Nephron (organoid): ENCODE data around the gene KCTD5.
A peak's percentile ranks its signal among the peaks of the same experiment; 100 is the strongest.
"Not testable (repeated sequence)": the region's sequence is repeated elsewhere in the genome, so short reads cannot be mapped to it uniquely, and the experiment has no call there.

Source experiments
- H3K27ac Mint-ChIP-seq, 3 experiments: 2 replicates each; pipeline ENCODE4 v1.8.0; 2020; ENCODE audit warnings: mixed read lengths in 3 of 3, mild to moderate bottlenecking in 2 of 3, moderate library complexity in 1 of 3
- H3K27me3 Mint-ChIP-seq: 2 replicates; pipeline ENCODE4 v1.8.0; 2021; ENCODE audit warnings: low read depth, mild to moderate bottlenecking, moderate library complexity, mixed read lengths
- H3K36me3 Mint-ChIP-seq: 2 replicates; pipeline ENCODE4 v1.8.0; 2020; ENCODE audit warnings: low read depth, mixed read lengths
- H3K4me1 Mint-ChIP-seq: 2 replicates; pipeline ENCODE4 v1.8.0; 2020; ENCODE audit warnings: mixed read lengths
- H3K4me3 Mint-ChIP-seq, 3 experiments: 2 replicates each; pipeline ENCODE4 v1.8.0; 2020; ENCODE audit warnings: mild to moderate bottlenecking in 3 of 3, mixed read lengths in 3 of 3, moderate library complexity in 2 of 3
- H3K9me3 Mint-ChIP-seq: 2 replicates; pipeline ENCODE4 v1.8.0; 2020; ENCODE audit warnings: mixed read lengths
- CTCF ChIP-seq, 3 experiments: fragments of 200-600 bp; sonication (generic); IDR thresholded peaks; one replicate each; pipeline ENCODE4 v1.5.0; 2021; ENCODE audit warnings: antibody characterized with exemption in 3 of 3; ENCODE audit not compliant: unreplicated experiment in 3 of 3

KCTD5 gene

GRCh38 chr16:2691491-2692248 lies 9.3 kb downstream of the KCTD5 start:
- H3K36me3 Mint-ChIP-seq: peaks cover under 1% of the 10 kb centered on the region
- no peak overlapping the region for H3K4me3 Mint-ChIP-seq
- no peaks in the 10 kb centered on the region for H3K27me3 Mint-ChIP-seq
- H3K9me3 Mint-ChIP-seq: no peaks in the 10 kb centered on the region
- TF ChIP-seq CTCF (IDR thresholded peaks at IDR 0.05; ENCODE audit: unreplicated experiment in 3 of 3): no peak
- H3K4me1 Mint-ChIP-seq: peaks cover 14% of the 10 kb centered on the region
- peak overlapping the region in 1 of 3 experiments; percentile 74 for H3K27ac Mint-ChIP-seq

DNA sequence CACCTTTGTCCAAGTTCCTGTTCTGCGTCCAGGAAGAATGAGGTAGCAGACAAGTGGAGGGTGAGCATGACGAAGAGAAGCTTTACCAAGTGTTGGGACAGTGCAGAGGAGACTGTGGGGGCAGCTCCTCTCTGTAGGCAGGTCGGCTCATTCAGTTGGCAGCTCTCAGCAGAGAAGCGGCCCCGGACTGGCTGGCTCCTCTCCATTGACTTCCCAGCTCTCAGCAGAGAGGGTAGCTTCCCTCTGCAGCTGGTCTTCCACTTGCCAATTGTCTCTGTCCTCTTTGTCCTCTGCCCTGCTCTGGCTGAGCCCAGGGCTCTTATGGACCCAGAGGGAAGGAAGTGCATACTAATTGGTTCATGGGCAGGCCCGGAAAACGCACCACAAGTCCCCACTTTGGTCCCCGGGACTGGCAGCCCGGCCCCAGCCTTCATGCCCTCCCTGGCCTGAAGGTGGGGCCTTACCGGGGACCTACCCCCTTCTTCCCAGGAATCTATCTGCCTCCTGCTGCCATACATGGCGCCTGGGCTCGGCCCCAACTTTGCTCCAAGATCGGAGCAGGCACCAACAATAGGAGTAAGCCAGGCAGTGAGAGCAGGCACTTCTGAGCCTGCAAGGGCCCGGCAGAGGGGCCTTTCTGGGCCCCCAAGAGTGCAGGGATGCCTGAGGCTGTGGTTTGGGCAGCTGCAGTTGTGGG lies 10.1 kb downstream of the KCTD5 start:
- no peaks in the 10 kb centered on the region for H3K27me3 Mint-ChIP-seq
- H3K4me1 Mint-ChIP-seq: peaks cover 14% of the 10 kb centered on the region
- no peak overlapping the region for H3K4me3 Mint-ChIP-seq
- peaks cover 6% of the 10 kb centered on the region for H3K36me3 Mint-ChIP-seq
- H3K9me3 Mint-ChIP-seq: no peaks in the 10 kb centered on the region
- peak overlapping the region in 1 of 3 experiments; percentile 74 for H3K27ac Mint-ChIP-seq
- no peak for TF ChIP-seq CTCF (IDR thresholded peaks at IDR 0.05; ENCODE audit: unreplicated experiment in 3 of 3)

GRCh38 chr16:2692948-2693651 lies 10.8 kb downstream of the KCTD5 start:
- H3K27me3 Mint-ChIP-seq: no peaks in the 10 kb centered on the region
- peak overlapping the region in 2 of 3 experiments; percentile 54 to 92 for H3K27ac Mint-ChIP-seq
- TF ChIP-seq CTCF (IDR thresholded peaks at IDR 0.05; ENCODE audit: unreplicated experiment in 3 of 3): no peak
- H3K4me1 Mint-ChIP-seq: peaks cover 14% of the 10 kb centered on the region
- no peaks in the 10 kb centered on the region for H3K9me3 Mint-ChIP-seq
- H3K4me3 Mint-ChIP-seq: peak overlapping the region in 1 of 3 experiments; percentile 36
- H3K36me3 Mint-ChIP-seq: peaks cover 6% of the 10 kb centered on the region

DNA sequence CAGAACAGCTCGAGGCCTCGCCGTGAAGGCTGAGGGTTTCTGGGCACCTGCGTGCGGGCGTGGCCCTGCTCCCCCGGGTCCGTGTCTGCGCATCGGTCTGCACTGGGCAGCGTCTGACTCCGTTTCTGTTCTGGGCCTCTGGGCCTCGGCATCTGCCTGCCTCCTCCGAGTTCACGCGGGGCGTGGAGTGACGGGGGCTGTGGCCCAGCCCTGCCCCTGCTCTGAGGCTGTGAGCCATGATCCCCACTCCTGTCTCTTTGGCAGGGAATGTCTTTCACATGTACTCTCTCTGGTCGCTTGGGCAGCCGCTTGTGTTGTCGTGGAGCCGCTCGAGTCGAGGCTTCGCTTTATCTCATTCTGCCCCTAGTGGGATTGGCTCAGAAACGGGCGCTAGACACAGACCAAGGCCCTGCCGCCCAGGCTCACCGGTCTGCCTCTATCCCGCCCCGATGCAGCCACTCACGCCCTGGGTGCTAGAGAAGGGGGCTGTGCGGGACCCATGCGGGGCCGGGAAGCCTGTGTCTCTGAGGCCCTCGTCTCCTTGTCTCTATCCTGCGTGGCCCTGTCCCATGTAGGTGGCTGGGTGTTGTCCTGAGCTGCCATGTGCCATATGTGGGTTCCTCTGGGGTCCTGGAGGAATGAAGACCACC lies 14.4 kb downstream of the KCTD5 start:
- peaks cover 14% of the 10 kb centered on the region for H3K4me1 Mint-ChIP-seq
- H3K27me3 Mint-ChIP-seq, H3K9me3 Mint-ChIP-seq, H3K27ac Mint-ChIP-seq, H3K4me3 Mint-ChIP-seq, H3K36me3 Mint-ChIP-seq: not testable (repeated sequence)

- no peak for TF ChIP-seq CTCF (IDR thresholded peaks at IDR 0.05; ENCODE audit: unreplicated experiment in 3 of 3)
- Mint-ChIP-seq H3K4me1 (peaks cover 9% of the 10 kb centered on the region), H3K27ac (no peak overlapping the region), H3K9me3 (no peaks in the 10 kb centered on the region), H3K27me3 (no peaks in the 10 kb centered on the region), H3K36me3 (peaks cover 6% of the 10 kb centered on the region), H3K4me3 (no peak overlapping the region)
Measured at GRCh38 chr16:2697401-2697948, 15.2 kb downstream of the KCTD5 start.
